GM11168 (cell line): ENCODE measurements around the gene IFI27L2.
"Not testable (repeated sequence)": the region's sequence is repeated elsewhere in the genome, so short reads cannot be mapped to it uniquely, and the experiment has no call there.

Source experiments
- in situ Hi-C: fragments of 300-500 bp; cut with MboI; formaldehyde crosslinking; loops from one replicate; pipeline ENCODE4 v1.12.0; 2022; ENCODE audit warnings: low sequenced_read_pairs; ENCODE audit not compliant: unreplicated experiment

Gene IFI27L2

DNA sequence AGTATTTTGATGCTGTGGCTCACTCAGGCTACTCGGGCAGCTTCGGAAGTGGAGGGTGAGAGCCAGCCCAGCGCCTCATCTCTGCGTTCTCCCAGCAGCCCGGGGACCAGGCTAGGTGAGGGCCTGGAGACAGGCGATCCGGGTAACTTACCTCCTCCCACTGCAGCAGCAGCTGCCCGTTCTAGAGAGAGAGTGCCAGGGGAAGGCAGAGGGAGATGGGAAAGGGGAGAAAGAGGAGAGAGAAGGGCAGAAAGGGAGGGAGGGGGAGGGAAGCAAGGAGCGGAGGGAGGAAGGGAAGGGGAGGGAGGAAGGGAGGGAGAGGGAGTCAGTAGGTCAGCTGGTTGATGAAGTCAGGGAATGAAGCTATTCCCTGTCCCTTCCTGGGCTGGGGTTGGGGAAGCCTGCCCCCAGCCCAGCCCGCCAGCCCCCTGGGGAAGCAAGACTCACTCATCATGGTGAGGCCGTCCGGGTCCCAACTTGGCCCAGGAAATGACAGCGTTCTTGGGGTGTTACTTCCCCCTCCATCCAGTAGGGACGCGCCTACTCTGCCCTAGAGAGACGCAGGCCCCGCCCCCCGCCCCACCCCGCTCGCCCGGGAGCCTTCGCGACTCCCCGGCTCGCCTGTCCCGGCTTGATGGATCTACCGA is at the start of gene IFI27L2:
IFI27L2 (minus strand) TSS at position 494 of the 647 bp plus-strand sequence; CDS start at position 454, 40 bp downstream.
- in situ Hi-C loops, result loop anchor here (10.0 kb wide), 1 partner anchor 74 kb away; no protein-coding TSS in a partner anchor

- in situ Hi-C loops, result no loop called here
These were observed 48.4 kb upstream of the IFI27L2 start for GRCh38 chr14:94177806-94178205.

- in situ Hi-C loops, result no loop called here
These were observed 47.4 kb upstream of the IFI27L2 start for GRCh38 chr14:94176808-94177207.

DNA sequence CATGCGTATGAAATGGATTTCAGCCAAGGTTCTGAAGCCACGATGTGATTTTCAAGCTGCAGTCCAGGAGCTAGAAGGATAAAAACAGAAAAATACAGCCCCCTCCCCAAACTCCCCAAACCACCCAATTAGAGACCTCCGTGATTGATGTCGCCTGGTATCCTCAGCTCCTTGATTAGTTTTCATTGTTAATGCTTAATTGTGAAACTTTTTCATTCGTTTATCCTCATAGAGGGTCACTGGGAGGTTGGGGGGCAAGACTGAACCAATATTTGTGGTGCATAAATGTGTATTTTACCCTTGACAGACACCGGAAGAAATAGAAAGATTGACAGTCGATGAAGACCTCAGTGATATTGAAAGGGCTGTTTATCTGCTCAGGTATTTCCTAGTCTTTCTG is 46.3 kb upstream of the IFI27L2 start:
- in situ Hi-C loops, result no loop called here

GRCh38 chr14:94175011-94175745 is 45.8 kb upstream of the IFI27L2 start:
- in situ Hi-C loops, result no loop called here

GRCh38 chr14:94174604-94175010 is 45.2 kb upstream of the IFI27L2 start:
- in situ Hi-C loops, result no loop called here

DNA sequence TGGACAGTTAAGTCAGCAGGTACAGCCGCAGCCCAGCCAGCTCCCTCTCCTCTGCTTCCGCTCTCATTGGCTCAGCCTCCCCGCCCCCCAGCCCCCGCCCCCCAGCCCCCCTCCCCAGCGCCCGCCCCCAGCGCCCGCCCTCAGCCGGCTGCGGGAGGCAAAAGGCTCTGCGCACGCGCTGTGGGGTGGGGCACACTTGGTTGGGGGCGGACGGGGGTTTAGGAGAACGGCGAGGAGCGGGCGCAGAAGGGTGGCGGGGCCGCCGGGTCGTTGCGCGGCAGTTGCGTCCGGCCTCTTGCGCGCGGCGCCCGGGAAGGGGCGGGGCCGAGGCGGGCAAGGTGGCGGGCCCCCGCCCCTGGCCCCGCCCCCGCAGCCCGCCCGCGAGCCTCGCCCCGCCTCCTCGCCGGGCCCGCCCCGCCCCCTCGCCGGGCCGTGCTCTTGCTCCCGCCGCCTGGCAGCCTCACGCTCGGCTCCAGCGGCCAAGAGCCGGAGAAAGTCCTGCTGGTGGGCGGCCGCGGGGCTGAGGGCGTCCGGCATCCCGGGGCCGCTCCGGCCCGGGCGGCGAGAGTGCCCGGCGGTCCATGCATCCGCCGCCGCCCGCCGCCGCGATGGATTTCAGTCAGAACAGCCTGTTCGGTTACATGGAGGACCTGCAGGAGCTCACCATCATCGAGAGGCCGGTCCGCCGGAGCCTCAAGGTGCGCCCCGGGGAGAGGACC is 44.6 kb upstream of the IFI27L2 start, which contains the start of gene PPP4R4:
PPP4R4 (plus strand) TSS at position 438 of the 719 bp plus-strand sequence; CDS start at position 582, 144 bp downstream.
- in situ Hi-C loops, result no loop called here

DNA sequence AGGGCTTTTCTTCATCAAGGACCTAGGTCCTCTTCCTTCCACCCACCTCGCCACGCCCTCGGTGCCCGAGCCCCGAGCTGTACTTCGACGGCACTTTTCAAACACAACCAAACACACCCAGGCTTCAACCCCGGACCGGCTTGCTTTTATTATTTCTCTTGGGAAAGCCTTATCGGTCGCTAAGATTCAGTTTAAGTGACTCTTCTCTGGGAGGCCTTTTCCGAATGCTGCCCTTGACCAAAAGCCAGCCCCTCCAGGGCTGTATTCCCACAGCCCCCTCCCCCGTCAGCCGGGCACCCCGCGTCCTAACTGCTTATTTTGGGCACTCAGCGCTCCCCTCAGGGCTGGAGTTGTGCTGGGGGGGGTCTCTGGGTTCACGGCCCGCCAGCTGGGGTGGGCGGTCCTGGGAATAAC is 44.1 kb upstream of the IFI27L2 start:
- in situ Hi-C loops, result no loop called here

DNA sequence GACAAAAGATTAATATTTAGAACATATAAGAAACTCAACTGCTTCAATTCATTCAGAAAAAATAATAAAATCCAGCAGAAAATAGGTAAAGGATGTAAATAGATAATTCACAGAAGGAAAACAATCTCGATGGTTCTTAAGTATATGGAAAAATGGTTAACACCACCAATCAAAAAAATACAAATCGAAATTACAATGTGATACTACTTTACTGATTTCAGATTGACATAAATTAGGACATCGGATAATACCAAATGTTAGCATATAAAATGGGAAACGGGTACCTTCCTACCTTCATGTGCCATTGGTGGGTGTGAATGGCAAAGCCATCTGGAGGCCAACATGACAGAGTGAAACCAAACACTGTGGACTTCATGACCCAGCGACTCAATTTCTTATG is 43.1 kb upstream of the IFI27L2 start:
- in situ Hi-C loops, result no loop called here

GRCh38 chr14:94171208-94171607 is 41.8 kb upstream of the IFI27L2 start:
- in situ Hi-C loops, result no loop called here

DNA sequence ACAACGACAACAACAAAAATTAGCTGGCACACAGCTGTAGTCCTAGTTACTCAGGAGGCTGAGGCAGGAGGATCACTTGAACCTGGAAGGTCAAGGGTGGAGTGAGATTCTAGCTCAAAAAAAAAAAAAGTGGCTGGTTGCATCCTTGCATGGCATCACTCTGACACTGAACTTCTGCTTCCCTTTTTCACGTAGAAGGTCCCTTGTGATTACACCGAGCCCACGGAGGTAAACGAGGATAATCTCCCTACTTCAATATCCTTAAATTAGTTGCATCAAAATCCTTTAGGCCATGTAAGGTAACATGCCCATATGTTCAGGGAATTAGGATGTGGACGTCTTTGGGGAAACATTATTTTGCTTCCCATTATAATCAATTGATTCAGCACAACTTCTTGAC is 40.7 kb upstream of the IFI27L2 start:
- in situ Hi-C loops, result no loop called here

GRCh38 chr14:94165744-94166143 is 36.3 kb upstream of the IFI27L2 start:
- in situ Hi-C loops, result no loop called here

DNA sequence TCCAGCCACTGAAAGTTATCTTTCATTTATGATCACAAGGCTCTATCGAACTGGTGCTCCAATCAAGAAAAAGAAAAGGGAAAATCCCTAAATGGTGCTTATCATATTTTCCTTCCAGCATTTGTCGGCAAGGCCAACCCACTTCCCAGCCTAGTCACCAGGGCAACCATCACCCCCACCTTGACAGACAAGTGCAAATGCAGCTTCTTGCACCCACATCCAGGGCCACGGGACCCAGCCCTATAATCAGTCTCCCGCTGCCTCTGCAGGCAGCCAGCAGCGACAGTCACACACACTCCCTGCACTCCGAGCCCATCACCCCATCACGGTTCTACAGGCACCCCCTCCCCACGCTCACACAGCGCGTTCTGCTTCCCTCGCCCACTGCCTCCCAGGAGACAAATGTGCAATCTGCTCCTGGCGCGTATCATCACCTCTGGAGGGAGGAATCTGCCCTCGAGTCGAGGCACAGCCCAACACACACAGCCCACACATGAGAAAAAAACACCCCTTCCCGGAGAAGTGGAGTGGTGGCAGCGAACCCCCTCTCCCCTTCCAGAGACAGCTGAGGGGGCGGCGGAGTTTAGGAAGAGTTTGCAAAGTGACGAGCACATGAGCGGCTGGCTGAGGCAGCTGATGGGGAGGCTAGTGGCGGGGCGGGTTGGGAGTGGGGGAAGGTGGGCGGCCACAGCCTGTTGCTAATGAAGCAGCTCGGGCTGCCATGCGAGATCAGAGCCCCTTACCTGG is 35.5 kb upstream of the IFI27L2 start:
- in situ Hi-C loops, result no loop called here

GRCh38 chr14:94163796-94164195 is 34.4 kb upstream of the IFI27L2 start:
- in situ Hi-C loops, result no loop called here

DNA sequence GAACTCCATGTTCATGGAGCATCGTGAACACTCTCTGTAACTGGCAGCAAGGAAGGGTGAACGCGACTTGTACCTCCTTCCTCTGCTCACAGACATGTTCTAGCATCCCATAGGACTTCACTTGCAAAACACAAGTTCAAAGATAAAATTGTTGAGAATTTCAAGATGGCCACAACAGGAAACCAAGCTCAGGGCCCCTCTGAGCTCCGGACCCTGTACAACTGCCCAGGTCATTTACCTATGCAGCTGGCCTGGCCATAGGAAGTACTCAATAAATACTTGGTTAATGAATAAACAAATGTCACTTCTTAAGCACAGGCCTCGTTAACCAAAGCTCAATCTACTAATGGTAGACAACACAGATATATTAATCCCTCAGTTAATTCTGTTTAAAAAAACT is 33.1 kb upstream of the IFI27L2 start:
- in situ Hi-C loops, result no loop called here

DNA sequence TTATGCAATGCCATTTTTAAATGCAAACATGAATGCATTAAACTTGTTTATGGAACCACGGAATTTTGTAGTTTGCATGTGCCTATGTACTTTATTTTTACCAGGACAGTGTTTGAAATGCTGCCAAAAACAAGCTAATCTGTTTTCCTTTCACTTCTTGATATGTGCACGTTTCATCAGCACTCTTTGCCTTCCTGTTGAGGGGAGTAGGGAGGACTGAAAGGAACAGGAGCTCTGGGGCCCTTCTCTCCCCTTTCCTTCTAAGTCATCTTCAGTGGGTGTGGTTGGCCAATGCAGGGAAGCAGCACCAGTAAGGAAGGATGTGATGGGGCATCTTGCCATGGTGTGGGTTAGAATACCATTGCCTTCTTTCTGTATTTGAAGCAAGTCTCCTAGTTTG is 32.6 kb upstream of the IFI27L2 start:
- in situ Hi-C loops, result no loop called here

GRCh38 chr14:94161058-94161457 is 31.7 kb upstream of the IFI27L2 start:
- in situ Hi-C loops, result no loop called here

DNA sequence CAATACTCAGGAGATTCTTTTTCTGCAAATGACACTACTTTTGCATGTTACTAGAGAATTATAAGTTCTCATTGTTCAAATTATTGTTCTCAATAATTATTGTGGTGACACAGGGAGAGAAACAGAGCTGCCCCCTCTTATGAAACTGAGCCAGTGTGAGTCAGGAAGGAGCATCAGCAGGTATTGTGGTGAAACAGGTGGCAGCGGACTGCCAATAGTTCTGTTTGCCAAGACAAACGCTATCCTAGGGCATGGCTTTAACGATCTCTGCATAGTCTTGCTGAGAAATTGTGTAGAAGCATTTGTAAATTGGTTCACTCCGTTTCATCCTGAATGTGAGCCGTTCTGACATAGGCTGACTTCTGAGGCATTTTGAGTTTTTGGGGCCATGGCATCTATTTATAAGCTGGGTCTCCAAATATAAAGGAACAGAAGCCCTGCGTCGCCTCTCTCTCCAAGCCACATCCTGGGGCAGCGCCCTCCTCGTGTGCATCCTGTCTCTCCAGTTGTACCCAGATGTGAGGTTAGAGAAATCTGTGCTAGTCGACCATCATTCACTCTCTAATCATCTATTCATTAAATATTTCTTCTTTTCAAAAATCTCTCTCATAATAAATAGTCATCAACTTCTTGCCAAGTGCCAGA is 29.0 kb upstream of the IFI27L2 start:
- in situ Hi-C loops, result no loop called here

DNA sequence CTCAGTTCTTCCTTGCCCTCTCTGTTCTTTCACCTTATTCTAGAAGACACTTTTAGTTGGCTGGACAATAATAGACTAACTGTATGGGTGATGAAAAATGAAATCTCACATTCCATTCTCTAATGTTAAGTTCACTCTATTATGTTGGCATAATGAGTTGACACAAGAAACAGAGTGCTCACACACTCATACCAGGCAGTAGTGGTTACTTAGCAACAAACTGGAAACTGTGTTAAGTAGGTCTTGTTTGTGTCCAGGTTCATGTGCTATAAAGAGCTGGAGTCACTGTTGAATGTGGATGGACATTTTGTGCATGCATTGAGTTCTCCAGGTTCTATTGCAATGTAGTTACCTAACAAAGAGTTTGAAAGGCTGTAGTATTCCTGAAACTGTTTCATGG is 27.8 kb upstream of the IFI27L2 start:
- in situ Hi-C loops, result no loop called here

DNA sequence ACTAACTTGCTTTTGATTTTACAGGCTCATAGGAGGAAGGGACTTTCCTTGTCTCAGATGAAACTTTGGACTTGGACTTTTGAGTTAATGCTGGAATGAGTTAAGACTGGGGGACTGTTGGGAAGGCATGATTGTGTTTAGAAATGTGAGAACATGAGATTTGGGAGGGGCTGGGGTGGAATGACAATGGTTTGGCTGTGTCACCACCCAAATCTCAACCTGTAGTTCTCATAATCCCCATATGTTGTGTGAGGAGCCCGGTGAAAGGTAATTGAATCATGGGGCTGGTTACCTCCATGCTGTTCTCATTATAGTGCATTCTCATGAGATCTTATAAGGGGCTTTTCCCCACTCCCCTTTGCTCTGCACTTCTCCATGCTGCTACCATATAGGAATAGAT is 26.7 kb upstream of the IFI27L2 start:
- in situ Hi-C loops, result not testable (repeated sequence)
